Glomerular visceral epithelial cell (primary cell): ENCODE results near the gene ZBTB24.
A peak's percentile ranks its signal among the peaks of the same experiment; 100 is the strongest.

Experiments
- DNase-seq: peaks from one replicate; pipeline ENCODE4 v3.0.0-alpha.2; 2016; ENCODE audit errors: extremely low spot score

Gene ZBTB24

DNA sequence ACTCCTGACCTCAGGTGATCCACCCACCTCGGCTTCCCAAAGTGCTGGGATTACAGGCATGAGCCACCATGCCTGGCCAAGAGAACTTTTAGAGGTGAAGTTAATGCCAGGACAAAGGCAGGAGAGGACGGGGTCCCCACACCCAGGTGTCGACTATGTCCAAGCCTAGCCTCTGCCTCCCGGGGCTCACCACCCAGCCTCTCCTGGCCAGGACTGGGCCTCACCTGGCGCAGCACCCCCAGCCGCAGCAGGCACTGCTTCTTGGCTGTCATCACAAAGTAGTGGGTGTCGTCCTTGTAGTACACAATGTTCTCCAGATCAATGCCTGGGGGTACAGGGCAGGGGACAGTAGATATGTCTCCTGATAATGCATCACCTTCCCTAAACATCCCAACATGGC lies 31.6 kb downstream of the ZBTB24 start:
- DNase-seq = no peak

- DNase-seq = no peak
Measured at GRCh38 chr6:109450801-109451200, 32.2 kb downstream of the ZBTB24 start.

DNA sequence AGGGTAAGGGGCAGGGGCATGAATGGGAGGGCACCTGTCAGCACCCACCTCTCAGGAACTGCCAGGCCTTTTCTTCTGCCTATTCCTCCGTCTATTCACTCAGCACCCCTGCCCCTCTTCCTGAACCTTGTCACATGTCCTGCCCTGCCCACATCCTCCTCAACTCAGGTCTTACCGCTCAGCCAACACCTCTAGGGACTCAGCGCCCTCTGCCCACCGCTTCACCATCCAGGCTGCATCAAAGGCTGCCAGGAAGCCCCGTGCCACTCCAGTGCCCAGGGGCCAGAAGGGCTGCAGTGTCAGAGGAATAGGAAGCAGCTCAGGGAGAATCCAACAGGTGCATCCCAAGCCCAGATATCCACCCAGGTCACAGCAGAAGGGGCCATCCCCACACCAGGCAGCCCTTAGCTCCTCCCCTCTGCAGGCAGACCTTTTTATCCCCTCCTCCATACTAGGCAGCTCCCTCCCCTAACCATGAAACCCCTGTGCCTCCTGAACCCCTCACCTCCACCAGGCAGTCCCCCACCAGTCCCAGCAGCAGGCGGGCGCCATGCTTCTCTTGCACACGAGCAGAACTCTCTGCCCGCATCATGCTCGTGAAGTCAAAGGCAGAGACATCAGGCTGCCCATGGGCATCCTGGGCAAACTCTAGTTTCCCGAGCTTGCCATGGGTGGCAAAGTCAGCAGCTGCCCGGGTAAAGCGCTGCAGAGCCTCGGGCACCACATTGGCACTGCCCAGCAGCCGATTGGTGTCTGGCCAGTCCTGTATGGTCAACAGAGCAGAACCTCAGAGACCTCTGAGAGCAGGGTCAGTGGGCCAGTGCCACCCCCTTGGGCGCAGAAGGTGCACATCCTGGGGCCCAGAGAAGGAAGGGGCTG lies 33.0 kb downstream of the ZBTB24 start:
- no peak for DNase-seq

DNA sequence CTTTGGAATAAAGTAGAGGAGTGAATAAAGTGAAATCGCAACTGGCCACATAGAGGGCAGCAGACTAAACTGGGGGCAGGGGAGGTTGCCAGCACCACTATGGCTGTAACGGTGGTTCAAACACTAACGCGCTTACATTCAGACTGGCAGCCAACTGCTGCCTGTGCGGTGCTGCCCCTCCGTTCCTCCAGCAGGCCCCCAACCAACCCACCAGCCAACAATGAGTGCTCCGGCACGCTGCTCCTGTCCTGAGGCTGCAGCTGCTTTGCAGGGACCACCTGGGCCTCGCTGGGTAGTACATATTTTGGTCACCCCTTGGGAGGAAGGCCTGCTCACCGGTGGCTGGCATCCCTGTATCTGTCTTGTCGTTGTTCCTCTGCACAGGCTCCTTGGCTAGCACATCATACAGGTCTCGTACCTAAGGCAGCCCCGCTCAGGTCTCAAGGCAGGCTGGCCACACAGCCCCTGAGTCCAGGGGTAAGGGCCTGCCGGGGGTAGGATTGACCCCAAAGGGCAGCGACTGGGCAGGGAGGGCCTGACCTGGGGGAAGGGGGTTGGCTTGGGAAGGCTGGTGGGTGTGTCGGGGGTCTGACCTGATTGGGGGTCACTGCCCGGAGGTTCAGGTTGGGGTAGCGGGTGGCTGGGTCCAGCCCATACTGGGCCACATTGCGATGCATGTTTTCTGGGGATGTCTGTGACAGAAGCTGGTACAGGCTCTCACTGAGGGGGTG lies 33.8 kb downstream of the ZBTB24 start:
- no peak for DNase-seq

GRCh38 chr6:109448615-109449014 lies 34.4 kb downstream of the ZBTB24 start:
- DNase-seq = no peak

DNA sequence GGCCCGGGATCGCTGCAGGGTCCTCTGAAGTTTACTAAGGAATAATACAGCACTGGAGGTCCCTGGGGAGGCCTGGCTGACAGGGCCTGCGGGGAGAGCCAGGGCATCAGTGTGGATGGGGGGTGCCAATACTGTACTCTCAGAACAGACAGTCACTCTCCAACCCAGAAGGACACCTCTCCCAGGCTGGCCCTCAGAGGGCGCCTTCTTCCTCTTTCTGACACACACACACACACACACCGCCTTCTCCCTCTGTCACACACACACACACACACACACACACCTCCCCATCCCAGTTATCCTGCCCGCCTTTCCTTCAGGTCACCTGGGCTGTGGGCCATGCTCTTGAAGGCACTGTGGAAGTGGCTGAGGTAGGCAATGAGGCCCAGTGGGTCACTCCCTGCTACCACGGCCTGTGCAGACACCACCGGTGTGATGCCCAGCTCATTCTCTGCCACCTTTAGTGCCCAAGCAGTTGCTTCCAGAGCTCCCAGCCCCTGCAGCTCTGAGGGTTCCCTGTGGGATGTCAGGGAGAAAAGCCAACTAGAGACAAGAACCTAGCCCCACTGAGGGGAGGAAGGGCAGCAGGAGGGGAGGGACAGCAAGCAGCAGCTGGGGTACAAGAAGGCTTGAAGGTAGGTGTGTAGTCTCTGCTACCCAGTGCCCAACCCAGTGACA lies 35.0 kb downstream of the ZBTB24 start:
- DNase-seq = no peak

DNA sequence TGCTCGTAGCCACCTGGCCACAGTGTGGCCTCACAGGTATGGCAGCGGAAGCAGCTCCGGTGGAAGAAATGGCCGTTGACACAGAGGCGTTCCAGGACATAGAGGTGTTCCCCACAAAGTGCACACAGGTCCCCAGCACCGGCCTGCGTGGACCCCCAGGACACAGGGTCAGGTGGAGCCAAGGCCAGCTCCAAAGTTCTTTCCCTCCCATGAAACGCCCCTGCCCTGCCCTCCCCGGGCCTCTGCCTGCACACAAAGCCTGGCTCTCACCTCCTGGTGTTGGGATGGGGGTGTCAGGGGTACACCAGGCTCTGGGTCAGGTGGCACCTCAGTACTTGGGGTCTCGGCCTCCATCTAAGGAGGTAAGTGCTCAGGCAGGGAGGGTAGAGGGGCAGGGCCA lies 35.9 kb downstream of the ZBTB24 start:
- DNase-seq = no peak

DNA sequence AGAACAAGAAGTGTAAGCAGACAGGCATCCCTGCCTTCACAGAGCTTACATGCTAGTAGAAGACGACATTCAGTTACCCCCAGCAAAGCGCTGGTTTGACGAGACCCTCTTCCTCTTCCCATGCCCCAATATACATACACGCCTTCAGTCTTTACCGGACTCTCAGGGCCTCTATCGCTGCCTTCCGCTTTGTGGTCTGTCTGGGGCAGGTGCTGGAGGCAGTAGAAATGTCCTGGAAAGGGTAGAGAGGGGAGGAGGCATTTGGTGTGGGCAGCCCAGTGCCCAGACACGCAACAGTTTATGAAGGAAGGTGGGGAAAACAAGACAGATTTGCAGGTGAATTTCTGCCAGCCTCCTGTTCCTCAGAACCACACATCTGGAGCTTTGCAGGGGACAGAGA lies 36.5 kb downstream of the ZBTB24 start:
- DNase-seq = no peak

DNA sequence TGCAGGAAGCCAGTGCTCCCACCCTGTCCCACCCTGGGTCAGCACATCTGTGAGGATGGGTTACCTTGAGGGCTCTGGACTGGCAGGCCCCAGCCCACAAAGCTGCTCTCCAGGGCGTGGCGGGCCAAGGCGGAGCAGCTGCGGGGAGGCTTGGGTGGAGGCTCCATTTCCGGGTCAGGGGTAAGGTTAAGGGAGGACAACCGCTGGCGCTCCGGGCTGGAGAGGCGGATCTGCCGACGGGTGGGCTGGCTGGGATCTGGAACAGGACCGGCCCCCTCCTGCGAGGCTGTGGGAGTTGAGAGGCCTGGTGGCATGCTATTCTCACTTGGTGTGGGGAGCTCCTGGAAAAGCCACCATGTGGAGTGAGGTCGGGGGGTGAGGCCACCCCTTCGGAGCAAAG lies 36.9 kb downstream of the ZBTB24 start:
- DNase-seq = no peak

- DNase-seq = no peak
Measured at GRCh38 chr6:109445382-109445781, 37.6 kb downstream of the ZBTB24 start.

- no peak for DNase-seq
Measured at GRCh38 chr6:109443425-109443950, 39.5 kb downstream of the ZBTB24 start.

GRCh38 chr6:109442393-109442924 lies 40.6 kb downstream of the ZBTB24 start:
- DNase-seq = no peak

GRCh38 chr6:109441069-109441816 lies 41.8 kb downstream of the ZBTB24 start:
- peak; percentile 65 for DNase-seq

DNA sequence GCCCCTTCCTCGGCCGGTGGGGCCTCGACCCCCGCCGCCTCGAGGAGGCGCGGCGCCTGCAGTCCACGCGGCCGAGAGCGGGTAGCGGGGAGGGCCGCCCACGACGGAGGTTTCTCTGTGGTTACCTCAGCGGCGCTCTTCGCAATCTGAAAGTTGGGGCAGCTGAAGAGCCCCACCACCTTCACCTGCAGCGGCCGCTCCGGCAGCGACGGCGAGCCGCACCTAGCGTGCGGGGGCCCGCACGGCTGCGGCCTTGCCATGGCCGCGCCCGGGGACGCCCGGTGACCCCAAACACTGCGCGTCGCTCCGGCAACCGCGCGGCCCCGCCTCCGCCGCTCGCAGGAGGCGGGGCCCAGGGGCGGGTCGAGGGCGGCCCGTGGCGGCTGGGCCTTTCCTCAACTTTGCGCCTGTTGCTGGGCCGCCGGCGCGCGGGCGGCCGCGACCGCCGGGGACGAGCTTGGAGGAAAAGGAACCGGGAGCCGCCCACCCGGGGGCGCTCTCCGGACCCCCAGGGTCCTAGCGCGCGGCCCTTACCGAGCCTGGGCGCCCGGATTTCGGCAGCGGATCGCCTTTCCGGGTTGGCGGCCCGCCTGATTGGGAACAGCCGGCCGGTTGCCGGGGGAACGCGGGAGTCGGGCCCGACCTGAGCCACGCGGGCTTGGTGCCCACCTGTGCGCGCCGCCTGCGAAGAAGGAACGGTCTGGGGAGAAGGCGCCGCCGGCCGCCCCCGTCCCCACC lies 42.5 kb downstream of the ZBTB24 start, which contains the start of the genes PPIL6 and SMPD2:
PPIL6 (minus strand) TSS at position 298 of the 738 bp plus-strand sequence; CDS start at position 260, 38 bp downstream.
SMPD2 (plus strand) TSS at position 394 of the 738 bp plus-strand sequence. CDS start 398 bp downstream, outside the sequence.
- DNase-seq = peak; percentile 92

DNA sequence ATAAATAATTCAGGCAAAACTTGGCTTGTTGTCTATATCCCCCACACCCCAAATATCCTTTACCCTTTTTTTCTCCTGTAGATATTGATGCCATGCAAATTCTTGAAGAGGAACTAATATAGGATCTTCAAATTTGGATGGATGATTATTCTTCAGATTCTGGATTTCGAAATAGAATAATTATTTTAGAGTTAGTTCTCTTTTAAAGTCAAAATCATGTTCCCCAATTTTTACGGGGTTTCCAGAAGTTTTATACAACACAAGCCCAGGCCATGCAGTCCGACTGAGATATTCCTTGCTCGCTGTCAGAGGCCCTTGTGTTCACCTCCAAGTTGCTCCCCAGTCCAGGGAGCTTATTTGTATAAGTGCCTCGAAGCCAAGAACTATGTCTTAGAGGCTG lies 47.0 kb downstream of the ZBTB24 start:
- DNase-seq = no peak

GRCh38 chr6:109434456-109434855 lies 48.6 kb downstream of the ZBTB24 start:
- no peak for DNase-seq

DNA sequence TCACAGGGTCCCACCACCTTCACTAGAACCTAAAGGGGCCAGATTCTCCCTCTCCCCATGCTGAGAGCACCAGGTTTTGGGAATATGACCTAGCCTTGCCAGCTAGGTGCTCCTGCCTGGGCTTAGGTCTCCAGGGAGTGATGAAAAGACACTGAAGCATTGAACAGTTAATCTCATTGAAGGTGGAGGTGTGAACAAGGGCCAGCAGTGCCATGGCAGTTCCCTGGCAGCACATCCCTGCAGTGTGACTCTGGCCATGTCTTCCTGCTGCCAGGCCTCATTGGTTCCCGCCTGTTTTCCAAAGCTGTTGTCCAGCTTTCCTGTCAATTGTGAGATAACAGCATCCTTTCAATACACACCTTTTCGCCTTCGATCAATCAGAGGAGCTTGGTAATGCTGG lies 53.5 kb downstream of the ZBTB24 start:
- no peak for DNase-seq

- DNase-seq = no peak
Measured at GRCh38 chr6:109428889-109429477, 54.0 kb downstream of the ZBTB24 start.

GRCh38 chr6:109424946-109425345 lies 58.1 kb downstream of the ZBTB24 start:
- no peak for DNase-seq

DNA sequence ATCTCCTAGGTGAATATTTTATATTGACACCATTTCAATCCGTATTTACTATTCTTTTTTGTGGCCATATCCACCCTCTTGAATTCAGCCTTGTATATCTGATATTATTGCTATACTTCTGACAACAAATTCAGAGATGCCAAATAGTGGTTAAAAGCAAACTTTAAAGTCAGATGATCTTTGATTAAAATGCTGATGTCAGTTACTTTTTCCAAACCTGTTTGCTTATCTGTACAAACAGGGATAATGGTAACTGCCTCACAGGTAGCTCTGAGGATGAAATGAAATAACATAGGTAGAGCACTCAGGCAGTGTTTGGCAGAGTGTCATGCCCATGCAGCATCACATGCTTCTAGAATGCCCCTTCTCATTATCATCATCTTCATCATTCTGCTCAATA lies 61.8 kb downstream of the ZBTB24 start:
- no peak for DNase-seq
